HG03457 (cell line): Measurements from ENCODE around the gene BCOR.

Experiments used
- ATAC-seq: cut with Tn5 transposase; IDR thresholded peaks from one replicate; pipeline ENCODE4 v1.9.1; 2021; ENCODE audit warnings: moderate number of reproducible peaks; ENCODE audit not compliant: unreplicated experiment

Gene BCOR

DNA sequence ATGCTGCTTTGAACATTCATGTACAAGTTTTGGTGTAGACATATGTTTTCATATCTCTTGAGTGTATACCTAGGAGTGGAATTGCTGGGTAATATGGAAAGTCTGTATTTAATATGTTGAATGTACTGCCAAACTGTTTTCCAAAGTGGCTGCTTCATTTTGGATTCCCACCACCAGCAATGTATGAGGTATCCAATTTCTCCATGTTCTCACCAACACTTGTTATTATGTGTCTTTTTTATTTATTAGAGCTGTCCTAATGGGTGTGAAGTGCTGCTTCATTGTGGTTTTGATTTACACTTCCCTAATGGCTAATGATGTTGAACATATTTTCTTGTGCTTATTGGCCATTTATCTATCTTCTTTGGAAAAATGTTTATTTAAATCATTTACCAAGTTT lies 60.4 kb downstream of the BCOR start:
- no peak for ATAC-seq

DNA sequence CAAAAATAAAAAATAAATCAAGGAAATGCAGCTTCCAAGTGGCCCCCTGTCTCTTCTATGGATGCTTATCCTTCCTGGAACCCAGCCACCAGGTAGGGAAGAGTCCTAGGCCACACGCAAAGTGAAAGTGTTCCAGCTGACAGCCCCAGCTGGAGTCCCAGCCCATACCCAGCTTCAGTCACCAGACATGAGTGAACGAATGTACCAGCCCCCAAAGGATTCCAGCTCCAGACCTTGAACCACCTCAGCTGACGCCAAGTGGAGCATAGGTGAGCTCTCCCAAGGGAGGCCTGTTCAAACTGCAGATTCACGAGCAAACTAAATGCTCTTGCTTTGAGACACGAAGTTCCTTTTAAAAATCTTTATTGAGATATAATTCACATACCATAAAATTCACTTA lies 62.0 kb downstream of the BCOR start:
- no peak for ATAC-seq

DNA sequence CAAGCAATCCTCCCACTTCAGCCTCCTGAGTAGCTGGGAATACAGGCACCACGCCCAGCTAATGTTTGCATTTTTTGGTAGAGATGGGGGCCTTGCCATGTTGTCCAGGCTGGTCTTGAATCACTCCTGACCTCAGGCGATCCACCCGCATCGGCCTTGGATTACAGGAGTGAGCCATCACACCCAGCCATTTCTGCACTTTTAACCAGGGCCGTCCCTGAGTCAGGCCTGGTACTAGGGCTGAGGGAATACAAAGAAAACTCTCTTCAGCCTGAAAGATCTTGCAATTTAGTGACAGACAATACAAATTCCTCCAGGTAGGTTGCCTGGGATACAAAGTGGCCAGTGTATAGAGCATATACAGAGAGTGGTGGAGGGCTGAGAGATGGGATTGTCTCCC lies 65.8 kb downstream of the BCOR start:
- no peak for ATAC-seq

DNA sequence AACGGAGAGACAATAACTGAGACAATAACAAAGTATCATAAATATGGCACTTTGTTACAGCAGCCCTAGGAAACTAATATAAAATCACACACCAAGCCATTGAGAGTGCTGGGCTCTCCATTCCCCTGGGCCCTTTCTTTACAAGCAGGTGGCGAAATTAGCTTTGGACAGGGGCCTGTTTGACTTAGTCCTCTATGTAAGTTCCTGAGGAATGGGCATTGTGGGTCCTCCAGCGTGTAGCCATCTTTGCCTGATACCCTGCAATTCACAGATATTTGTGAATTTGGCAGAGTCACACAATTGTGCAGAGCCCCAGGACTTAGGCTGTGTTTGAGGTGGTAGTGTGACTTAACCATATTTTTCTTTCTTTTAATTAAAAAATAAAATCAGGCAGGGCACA lies 67.6 kb downstream of the BCOR start:
- no peak for ATAC-seq

DNA sequence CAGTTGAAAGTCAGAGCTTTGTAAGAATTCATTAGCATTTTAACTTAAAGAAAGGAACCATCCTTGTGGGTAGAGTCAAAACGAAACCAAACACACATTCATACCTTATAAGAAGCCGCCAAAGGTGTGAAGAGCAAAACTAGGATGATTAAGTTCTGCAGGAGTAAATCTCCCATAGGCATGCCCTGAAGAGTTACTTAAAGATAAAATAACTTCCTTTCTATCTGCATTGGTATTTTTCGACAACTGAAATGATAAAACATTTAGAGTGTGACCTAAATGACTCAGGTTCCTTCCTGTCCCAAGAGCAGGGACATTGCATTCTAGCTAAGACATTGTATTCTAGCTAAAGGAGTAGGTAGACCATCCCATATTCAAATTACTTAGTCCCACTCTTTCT lies 75.3 kb downstream of the BCOR start:
- no peak for ATAC-seq

DNA sequence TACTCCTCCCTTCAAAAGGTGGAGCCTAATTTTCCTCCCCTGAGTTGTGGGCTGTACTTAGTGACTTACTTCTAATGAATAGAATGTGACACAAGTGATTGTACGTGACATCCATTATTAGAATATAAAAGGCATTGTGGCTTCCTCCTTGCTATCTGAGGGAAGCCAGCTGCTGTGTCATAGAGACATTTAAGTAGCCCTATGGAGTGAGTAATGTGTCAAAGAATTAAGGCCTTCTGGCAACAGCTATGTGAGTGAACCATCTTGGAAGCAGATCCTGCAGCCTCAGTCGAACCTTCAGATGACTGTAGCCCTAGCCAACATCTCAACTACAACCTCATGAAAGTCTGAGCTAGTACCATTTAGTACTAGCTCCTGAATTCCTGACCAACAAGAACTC lies 76.1 kb downstream of the BCOR start:
- ATAC-seq = no peak

DNA sequence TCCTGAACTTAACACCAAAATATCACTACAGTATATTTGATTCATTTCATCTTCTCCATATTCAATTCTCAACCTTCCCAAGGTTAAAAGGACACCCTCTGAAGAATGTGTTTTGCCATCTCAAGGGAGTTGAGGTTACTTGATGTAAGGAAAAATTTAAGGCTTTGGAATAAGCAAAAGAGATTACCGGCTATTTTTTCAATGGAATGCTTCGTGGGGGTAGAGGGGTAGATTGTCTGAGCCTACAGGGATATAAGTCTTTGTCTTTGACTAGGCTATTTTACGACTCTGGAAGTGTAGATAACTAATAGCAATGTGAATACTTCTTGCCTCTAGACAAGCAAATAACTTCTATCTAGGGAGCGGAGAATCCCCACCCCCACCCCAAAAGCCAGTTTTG lies 78.2 kb downstream of the BCOR start:
- no peak for ATAC-seq

DNA sequence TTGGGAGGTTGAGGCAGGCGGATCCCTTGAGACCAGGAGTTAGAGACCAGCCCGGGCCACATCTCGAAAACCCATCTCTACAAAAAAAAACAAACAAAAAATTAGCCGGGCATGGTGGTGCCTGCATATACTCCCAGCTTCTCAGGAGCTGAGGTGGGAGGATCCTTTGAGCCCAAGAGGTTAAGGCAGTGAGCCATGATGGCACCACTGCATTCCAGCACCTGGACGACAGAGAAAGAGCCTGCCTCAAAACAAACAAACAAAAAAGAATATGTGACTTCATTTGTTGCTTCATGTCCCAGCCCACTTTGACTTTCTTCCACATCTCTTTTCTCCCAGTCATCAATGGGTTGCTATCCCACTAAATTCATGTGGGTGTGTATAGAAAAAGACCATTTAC lies 79.7 kb downstream of the BCOR start:
- ATAC-seq = no peak

DNA sequence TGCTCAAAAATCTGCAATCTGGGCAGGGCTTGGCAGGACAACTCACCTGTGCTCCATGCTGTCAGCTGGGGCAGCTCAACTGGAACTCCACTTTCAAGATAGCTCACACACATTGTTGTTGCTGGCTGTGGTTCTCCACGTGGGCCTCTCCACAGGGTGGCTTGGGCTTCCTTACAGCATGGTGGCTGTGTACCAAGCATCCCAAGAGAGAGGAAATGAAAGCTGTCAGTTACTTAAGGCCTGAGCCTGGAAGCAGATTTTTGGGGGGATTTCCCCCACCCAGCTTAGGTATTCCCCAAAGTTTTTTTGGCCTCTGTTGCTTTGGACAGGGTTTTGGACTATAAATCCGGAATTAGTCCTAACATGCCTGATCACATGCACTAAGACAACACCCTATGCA lies 81.0 kb downstream of the BCOR start:
- ATAC-seq = no peak

DNA sequence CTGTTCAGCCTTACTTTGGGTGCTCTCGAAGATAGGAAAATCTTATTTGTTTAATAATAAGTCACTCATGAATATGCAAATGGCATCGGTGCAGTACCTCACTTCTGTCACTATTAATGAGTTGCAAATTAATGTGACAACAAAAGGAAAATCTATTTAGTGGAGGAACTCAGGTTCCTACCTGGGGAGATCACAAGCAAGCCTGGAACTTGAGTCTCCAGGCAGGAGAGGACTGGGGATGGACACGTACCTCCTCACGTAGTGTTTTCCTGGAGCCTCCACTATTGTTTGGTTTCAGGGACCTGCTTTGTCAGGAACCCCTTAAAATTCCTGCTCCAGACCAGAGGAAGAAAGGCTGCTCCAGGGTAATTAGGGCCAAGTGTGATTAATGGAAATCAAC lies 82.1 kb downstream of the BCOR start:
- no peak for ATAC-seq

DNA sequence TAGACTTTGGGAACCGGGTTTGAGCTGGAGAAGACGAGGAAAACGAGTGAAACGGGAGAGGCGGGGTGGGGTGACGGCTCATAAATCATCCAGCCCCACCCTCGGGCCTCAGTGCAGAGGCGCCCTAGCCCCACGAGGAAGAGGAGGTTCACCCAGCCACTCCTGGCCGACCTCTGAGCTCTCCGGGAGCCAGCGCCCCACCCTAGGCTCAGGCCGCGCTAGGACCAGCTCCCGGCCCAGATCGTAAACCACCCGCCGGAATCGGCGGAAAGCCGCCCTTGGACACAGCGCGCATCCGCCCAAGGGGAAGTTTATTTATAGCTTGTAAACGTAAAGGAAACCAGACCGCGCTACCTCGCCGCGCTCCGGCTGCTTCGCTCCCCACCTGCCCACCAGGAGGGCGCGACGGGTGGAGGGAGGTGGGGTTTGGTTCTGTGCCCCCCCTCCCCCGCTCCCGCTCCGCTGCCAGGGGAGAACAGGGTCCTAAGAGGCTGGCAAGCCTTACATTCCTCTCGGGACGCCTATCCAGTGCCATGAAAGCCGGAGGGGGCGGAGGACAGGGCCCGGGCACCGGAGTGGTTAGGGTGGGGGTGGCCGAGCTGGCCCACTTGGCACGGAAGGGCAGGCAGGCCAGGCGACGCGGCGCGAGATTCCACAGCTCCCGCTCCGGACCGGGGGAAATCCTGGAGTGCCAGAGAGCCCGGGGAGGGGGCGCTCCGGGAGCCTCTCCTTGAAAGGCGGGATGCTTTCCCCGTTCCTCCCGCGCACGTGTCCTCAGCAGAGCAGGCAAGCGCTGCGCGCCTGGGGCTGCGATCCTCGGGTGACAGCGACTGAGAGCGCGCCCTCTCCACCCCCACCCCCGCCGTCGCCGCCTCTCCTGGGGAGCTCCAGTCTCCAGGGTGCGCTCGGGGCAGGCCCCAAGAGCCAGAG lies 84.2 kb downstream of the BCOR start:
- ATAC-seq = no peak

DNA sequence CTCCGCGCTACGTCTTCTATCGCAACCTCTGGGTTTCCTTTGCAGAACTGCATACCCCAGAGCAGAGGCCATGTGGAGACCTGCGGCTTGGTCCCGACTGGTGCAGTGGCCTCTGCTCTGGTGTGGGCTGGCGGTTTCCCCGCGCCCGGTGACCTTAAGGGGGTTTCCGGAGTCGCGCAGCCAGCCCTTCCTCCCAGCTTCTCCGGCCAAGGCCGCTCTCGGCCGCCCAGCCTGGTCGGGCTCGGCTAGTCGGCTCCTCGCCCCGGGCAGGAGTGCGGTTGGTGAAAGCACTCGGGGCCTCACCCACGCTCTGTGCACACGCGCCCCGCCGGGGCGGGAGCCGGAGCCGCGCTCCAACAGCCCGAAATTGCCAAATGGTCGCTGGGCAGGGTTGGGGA lies 84.9 kb downstream of the BCOR start:
- ATAC-seq = peak; percentile 60

DNA sequence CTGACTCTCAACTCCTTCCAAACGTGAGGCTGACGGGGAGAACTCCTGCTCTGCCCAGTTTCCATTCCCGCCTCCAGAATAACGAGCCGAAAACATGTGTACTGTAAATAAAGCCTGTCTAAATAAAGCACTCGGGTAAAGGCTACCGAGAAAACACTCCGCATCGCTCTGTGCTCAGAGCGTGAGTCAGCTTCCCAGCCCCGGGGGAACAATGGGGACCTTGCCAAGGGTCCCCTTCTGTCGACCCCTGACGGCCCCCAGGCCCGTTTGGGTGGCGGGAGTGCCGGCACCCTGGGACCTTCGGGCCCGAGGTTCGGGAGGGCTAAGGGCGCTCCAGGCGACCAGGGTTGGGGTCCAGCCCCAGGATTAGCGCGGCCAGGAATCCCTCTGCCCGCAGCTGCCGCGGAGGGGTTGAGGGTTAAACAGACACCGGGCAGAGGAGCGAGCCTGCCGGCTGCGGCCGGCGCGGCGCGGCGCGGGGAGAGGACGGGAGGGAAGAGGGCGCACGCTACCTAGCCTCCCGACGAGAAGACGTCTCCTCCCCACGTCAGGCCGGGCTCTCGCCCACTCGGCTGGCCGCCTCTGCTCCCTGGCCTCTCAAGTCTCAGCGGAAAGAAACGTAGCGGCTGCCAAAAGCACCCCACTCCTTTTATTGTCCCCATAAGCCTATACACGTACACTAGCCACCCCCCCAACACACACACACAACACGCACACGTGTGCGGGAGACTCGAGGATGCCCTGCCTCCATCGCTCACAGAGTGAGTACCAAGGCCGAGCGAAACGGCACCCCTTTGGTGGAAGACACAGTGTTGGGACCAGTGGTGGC lies 85.5 kb downstream of the BCOR start:
- peak; percentile 11 for ATAC-seq

DNA sequence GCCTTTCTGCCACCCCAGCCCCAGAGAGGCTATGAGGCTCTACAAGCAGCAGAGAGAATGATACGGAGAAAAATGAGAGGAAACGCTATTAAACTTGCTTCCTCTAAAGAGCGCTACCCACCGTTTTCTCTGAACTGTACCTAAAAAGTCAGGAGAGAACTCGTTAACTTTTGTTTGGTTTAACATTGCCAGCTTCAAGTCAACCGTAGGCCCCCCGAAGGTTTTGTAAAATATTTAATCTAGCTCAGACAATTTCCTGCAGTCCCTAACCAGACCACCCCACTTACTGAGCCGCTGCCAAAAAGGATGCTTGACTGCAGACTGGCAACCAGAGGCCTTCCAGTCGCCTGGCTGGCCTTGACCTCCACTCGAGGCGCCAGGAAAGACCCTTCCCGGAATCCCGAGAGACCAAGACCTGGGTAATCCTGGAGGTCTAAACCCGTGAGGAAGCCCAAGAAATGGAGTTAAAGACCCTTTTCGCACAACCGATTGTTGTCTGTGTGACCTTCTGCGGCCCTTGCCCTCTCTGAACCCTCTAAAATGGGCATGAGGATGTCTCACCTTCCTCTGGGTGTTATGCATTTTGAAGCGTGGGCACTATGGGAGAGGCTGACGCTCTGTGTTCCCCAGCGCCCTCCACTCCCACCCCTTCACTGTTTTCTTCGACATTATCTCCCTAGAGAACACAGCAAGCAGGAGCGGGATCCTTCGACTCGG lies 86.3 kb downstream of the BCOR start:
- no peak for ATAC-seq

DNA sequence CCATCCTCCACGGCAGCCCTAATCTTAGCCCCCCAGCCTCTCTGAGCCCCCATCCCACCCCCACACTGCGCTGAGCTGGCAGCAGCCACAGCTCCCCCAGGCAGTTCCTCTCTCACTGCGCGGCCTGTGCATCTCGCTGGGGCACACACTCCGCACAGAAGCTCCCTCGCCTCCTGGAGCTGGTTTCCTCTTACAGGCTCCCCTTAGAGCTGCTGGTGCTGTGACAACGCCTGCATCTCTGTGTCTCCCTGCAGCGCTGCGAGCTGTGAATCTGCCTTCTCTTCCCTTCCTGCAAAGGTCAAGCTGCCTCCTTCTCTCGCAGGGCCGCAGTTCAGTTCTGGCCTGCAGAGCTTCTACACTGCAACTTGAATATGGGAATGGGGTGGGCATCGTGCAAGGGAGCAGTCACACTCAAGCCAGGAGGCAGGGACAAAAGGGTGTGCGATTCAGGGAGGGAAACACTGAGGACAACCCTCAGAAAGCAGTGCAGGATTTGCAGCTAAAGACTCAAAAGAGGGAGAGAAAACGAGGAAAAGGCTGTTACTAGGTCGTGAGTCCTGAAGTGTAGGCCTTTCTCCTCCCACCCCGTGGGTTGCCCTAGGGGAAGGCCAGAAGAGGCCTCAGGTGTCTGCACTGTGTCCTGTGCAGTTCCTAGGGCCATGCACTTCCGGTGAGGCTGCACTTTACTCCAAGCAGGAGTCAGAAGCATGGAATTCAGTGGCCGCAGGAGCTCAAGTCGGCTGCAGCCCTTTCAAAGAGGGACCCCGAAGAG lies 87.0 kb downstream of the BCOR start:
- no peak for ATAC-seq

DNA sequence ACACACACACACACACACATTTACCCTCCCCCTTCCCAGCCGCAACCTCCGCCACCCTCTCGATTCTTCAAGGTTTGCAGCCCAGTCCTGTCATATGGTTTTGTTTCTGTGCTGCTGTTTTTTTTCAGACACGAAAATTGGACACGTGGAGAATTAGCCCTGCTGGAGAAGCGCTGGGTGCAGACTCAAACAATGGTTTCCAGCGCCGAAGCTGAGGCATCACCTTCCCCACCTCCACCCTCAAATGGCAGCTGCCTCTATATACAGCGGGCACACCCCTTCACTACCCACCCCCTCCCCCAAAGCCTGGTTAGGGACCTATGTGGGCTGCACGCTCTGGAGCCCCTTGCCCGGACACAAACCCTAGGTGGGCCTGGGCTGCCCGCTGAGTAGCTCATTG lies 87.9 kb downstream of the BCOR start:
- ATAC-seq = no peak

DNA sequence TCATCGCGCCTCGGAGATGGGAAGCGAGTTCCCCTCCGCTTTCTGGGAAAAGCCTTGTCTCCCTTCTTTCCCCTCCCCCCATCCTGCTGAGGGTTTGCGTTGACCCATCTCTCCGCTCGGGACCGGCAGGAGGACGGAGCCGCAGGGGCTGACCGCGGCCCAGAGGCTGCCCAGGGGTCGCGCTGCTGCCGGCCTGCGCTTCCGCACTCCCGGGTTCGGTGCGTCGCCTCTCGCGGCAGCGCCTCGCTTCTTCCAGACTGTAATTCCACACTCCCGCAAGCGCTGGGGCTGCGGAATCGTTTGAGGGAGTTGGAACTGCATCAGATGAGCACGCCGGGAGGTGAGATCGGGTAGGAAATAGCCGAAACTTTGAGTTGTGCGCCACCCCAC lies 88.3 kb downstream of the BCOR start:
- no peak for ATAC-seq

DNA sequence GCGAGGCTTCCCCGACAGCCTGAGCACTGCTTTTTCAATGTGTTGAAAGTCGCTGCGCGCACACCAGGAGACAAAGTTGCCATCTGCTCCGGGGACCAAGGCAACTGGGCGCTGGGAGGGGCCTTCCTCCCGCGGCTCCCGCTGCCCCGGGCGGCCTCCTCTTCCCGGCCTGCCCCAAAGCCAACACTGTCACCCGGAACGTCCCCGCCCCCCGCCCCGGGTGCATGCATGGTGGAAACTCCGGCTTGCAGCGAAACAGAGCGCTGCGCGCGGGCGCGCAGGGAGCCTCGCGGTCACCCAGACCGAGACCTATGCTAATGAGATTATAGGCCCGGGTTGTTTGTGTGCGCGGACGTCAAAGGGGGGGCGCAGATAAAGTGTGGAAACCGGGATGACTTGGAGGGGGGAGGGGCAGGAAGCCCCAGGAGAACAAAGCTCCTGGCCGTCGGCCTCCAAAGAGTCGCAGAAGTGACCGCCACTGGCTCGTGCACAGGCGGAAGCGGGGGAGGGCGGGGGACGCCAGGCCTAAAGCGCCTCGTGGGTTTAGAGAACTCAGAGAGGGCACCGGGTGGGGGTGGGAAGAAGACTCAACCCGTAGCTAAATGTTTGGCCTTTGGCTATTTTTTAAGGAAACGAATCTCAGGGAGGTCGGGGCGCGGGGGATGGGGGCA lies 88.8 kb downstream of the BCOR start:
- no peak for ATAC-seq

DNA sequence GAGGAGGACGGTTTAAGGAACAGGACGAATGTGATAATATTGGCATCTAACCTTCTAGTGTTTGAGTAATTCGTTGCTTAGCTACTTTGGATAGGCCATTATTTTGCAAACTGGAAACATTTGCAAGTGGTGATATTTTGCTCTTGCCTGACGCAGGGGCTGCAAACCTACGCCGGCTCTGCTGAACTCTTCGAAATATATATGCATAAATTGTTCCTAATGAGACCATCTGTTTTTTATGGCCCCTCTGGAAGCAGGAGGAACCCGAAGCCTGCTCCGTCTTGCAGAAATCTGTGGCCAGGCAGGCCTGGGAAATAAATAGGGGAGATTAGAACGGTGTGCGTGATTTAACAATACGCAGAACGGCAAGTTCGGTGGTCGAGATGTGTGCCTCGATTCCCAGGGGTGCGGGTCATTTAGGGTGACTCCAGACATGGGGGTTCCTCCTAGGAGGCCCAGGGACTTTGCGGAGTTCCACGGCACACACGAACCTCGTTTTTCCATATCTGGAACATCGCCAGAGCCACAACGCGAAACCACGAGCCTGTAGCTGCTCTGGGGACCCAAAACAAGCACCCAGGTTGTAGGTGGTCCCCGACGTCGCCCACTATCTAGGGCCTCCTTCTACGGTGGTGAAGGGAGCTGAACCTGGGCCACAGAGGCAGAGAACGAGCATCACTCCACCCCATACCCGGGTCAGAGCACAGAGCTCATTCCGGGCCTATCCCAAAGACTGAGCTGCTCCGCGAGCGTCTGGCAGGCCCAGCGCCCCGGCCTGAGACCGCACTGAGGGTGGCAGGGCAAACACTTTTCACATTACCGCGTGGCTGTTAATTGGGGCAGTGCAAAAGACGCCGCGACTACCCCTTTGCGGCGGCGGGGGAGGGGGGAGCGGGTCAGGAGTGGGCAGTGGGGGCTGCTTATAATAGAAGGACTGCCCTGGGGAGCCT lies 89.7 kb downstream of the BCOR start:
- ATAC-seq = no peak
